T-helper 1 cell treated with Interleukin-12 subunit alpha and Interleukin-12 subunit beta and Interleukin-4 antibody, amounts not matched to agents 30 μg/mL and 1 μg/mL, for 36 hours (primary cell): ENCODE results near the gene AKR1C2.
"Not testable (repeated sequence)": the region's sequence is repeated elsewhere in the genome, so short reads cannot be mapped to it uniquely, and the experiment has no call there.

ENCODE experiments used
- H3K27ac Mint-ChIP-seq: one replicate; pipeline ENCODE4 v1.8.0; 2021; ENCODE audit warnings: mild to moderate bottlenecking, mixed read lengths
- H3K27me3 Mint-ChIP-seq: one replicate; pipeline ENCODE4 v1.8.0; 2021; ENCODE audit warnings: low read depth, mixed read lengths
- H3K36me3 Mint-ChIP-seq: one replicate; pipeline ENCODE4 v1.8.0; 2021; ENCODE audit warnings: low read depth, mixed read lengths
- H3K4me1 Mint-ChIP-seq: one replicate; pipeline ENCODE4 v1.8.0; 2021; ENCODE audit warnings: low read depth, mixed read lengths
- H3K4me3 Mint-ChIP-seq: one replicate; pipeline ENCODE4 v1.8.0; 2021; ENCODE audit warnings: mild to moderate bottlenecking, moderate library complexity, mixed read lengths
- H3K9me3 Mint-ChIP-seq: one replicate; pipeline ENCODE4 v1.8.0; 2021; ENCODE audit warnings: mixed read lengths

AKR1C2 gene

DNA sequence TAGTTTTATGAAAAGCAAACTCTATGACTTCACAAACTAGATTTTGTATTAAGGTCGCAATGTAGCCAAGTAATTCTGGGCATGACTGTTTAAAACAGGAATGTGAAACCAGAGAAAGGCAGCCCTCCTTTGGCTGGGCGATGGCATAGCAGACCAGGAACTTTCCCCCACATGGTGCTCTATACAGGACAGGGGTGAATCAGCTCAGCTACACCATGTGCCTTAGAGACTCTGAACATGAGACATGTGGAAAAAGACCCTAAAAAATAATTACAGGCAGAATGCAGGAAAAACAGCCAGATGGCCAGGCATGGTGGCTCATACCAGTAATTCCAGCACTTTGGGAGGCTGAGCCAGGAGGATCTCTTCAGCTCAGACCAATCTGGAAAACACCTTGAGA lies 60.7 kb downstream of the AKR1C2 start:
- H3K4me1 Mint-ChIP-seq, H3K27ac Mint-ChIP-seq, H3K9me3 Mint-ChIP-seq, H3K27me3 Mint-ChIP-seq, H3K4me3 Mint-ChIP-seq, H3K36me3 Mint-ChIP-seq: not testable (repeated sequence)

DNA sequence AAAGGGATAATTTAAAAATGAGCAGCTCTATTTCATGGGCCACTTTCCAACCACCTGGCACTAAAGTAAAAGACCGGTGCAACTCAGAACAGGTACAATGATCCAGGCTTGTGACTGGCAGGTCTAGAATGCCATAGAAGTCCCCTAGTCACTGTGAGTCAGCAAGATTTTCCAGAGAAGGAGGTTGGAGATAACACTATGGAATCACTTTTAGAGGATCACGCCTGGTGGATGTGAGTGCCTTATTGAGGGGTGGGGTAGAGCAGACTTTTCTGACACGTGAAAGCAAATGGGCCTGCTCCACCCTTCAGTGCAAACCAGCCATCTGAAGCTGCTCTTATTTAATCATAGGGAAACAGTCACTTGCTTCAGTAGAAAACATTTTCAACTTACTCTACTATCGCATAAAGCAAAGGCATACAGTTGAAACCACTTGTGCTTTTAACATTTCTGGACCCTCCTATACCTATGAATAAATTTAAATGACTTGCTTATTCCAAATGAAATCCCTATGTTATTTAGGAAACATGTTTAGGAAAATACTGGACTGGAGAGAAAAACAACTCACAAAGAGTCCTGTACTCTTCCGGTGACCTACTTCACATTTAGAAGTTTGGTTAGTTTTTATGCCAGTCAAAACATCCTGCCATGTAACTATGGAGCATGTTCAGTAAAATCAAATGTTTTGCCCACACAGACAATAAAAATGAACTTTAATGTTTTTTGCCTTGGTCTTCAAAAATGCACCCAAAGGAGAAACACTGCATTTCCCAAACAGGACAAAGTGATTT lies 61.9 kb downstream of the AKR1C2 start:
- H3K27me3 Mint-ChIP-seq: no peaks in the 10 kb centered on the region
- H3K27ac Mint-ChIP-seq: no peak overlapping the region
- H3K4me1 Mint-ChIP-seq: peaks cover 2% of the 10 kb centered on the region
- no peaks in the 10 kb centered on the region for H3K9me3 Mint-ChIP-seq
- no peaks in the 10 kb centered on the region for H3K36me3 Mint-ChIP-seq
- no peak overlapping the region for H3K4me3 Mint-ChIP-seq

DNA sequence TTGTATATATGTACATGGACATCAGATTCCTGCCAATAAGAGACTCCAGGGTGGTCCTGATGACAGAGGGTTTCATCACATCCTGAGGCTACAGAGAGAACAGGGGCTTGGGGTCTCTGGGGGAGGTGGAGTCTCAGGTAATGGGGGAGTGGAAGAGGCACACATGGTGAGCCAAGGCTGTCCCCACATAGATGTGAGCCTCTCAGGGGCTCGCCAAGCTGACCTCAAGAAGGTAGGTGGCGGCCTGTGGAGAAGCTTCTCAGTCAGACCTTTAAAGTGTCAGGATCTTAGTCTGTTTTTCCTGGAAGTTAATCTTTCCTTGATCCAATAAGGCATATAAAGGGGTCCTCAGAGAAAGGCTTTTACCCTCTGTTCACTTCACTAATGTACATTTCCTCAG lies 62.7 kb downstream of the AKR1C2 start:
- not testable (repeated sequence) for H3K27me3 Mint-ChIP-seq, H3K36me3 Mint-ChIP-seq, H3K9me3 Mint-ChIP-seq, H3K4me3 Mint-ChIP-seq, H3K27ac Mint-ChIP-seq, H3K4me1 Mint-ChIP-seq

DNA sequence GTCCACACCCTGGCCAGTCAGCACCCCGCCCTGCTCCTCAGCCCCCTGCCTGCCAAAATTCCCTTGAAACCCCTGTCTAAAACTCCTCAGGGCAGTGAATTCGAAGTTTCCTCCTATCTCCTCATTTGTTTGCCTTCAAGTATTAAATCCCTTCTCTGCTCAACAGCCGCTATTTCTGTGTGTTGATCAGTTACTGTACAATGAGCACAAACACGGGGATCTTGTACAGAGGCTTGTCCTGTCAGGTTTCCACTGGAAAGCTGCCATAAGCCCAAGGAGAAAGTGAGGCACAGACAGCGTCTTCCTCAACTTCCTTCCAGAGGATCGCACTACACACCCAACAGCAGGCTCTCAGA lies 63.6 kb downstream of the AKR1C2 start:
- not testable (repeated sequence) for H3K4me3 Mint-ChIP-seq, H3K27me3 Mint-ChIP-seq, H3K9me3 Mint-ChIP-seq, H3K36me3 Mint-ChIP-seq, H3K27ac Mint-ChIP-seq, H3K4me1 Mint-ChIP-seq

DNA sequence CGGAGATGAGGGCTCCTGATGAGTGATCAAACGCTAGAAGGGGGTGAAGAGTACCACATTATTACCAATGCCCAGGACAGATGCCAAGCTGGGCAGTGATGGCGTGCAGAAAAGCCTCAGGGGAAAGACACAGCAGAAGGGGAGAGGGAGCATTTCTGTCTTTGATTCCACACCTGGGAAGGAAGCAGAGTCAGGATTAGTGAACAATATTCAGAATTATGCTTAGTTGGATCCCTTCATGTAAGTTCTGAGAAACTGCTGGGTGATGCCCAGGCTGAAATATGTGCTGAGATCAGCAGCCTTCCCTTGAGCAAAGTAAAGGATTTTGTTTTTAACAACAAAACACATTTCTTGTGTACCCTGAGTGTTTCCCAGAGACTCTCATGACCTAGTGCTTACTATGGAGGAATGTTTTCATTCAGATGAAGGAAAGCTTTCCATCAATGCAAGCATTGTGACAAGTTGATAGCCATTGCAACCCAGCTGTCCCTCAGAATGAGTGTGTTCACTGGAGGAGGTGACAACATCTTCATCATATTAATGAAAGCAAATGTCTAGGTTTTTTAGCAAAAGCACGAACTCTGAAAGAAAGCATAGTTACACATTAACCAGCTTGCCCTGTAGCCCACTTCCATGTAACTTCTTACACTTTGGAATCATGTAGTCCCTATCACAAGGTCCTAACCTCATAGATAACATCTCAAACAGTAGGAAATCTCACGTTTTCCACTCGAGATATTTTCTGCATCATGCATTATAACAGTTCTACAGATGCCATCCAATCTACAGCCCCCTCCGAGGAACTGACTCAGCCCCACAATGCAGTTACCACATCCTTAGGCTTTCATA lies 64.2 kb downstream of the AKR1C2 start:
- Mint-ChIP-seq H3K4me3 (no peak overlapping the region), H3K27ac (no peak overlapping the region), H3K36me3 (no peaks in the 10 kb centered on the region), H3K9me3 (no peaks in the 10 kb centered on the region), H3K27me3 (no peaks in the 10 kb centered on the region), H3K4me1 (peaks cover 2% of the 10 kb centered on the region)
